Suprapubic skin (tissue), 4 donors: ENCODE results near the gene SEC24D. TPM values are rescaled to one million over a fixed set of nuclear protein-coding genes. Genes with fewer than 3 reads are reported as not detected.

Experiments used
- DNase-seq, 2 donors: peaks; one replicate each; pipeline ENCODE4 v3.0.0-alpha.2; 2019; ENCODE audit warnings: low spot score in 2 of 2
- H3K27ac ChIP-seq: fragments of 200-600 bp; sonication (generic); one replicate; pipeline ENCODE4 v1.5.1; 2019
- H3K27me3 ChIP-seq: fragments of 200-600 bp; sonication (generic); one replicate; pipeline ENCODE4 v1.5.1; 2019
- H3K36me3 ChIP-seq: fragments of 200-600 bp; sonication (generic); one replicate; pipeline ENCODE4 v1.5.1; 2019
- H3K4me1 ChIP-seq: fragments of 200-600 bp; sonication (generic); one replicate; pipeline ENCODE4 v1.5.1; 2019
- H3K4me3 ChIP-seq: fragments of 200-600 bp; sonication (generic); one replicate; pipeline ENCODE4 v1.5.1; 2019; ENCODE audit warnings: mild to moderate bottlenecking
- H3K9me3 ChIP-seq: fragments of 200-600 bp; sonication (generic); one replicate; pipeline ENCODE4 v1.5.1; 2019
- CTCF ChIP-seq, 2 donors: fragments of 200-600 bp in 1 of 2; fragments of 450-650 bp in 1 of 2; sonication (generic) in 1 of 2; IDR thresholded peaks; one replicate each; pipeline ENCODE4 v1.5.1; 2016 to 2019; ENCODE audit warnings: antibody characterized with exemption in 2 of 2, mild to moderate bottlenecking in 1 of 2, moderate library complexity in 1 of 2
- EP300 ChIP-seq: sonication (generic); formaldehyde crosslinking; IDR thresholded peaks from one replicate; pipeline ENCODE4 v1.6.1; 2017; ENCODE audit warnings: antibody characterized with exemption
- POLR2A ChIP-seq, 2 donors: fragments of 450-650 bp; IDR thresholded peaks; one replicate each; pipeline ENCODE4 v1.6.1; 2017; ENCODE audit warnings: antibody characterized with exemption in 2 of 2, mild to moderate bottlenecking in 2 of 2, moderate library complexity in 2 of 2
- POLR2AphosphoS5 ChIP-seq, 3 donors: sonication (generic); formaldehyde crosslinking; IDR thresholded peaks; one replicate each; pipeline ENCODE4 v1.6.1; 2017; ENCODE audit warnings: antibody characterized with exemption in 3 of 3
- WGBS: methylation state at CpG from one replicate; pipeline ENCODE4 v1.1.5; 2018; 5-methylcytosine and 5-hydroxymethylcytosine counted together
- total RNA-seq, 4 donors: library from RNA; depleted of rRNA; stranded (reverse); fragments of >200 nt; gene quantifications; one replicate each; pipeline ENCODE4 v1.1.0, GENCODE V29; 2016

Gene SEC24D
- total RNA-seq, 4 donors from 2014 or later = 16.7 to 18.1 (median 18.0) TPM

- WGBS = 48% methylated on average over 1 of the region's 1 CpG
- Histone ChIP-seq H3K9me3 (no peaks in the 10 kb centered on the region), H3K27me3 (no peaks in the 10 kb centered on the region), H3K36me3 (no peaks in the 10 kb centered on the region), H3K27ac (no peak overlapping the region), H3K4me1 (peaks cover 19% of the 10 kb centered on the region), H3K4me3 (no peak overlapping the region)
- no peak for DNase-seq
- TF ChIP-seq EP300 = no peak
- TF ChIP-seq POLR2A (IDR thresholded peaks at IDR 0.05) = no peak
- no peak for TF ChIP-seq CTCF (IDR thresholded peaks at IDR 0.05)
- TF ChIP-seq POLR2AphosphoS5 (IDR thresholded peaks at IDR 0.05) = no peak
Measured at GRCh38 chr4:118776157-118776954, 59.6 kb downstream of the SEC24D start.

GRCh38 chr4:118775405-118775804 is 60.5 kb downstream of the SEC24D start:
- Histone ChIP-seq H3K36me3 (no peaks in the 10 kb centered on the region), H3K4me1 (peaks cover 27% of the 10 kb centered on the region), H3K27me3 (no peaks in the 10 kb centered on the region), H3K9me3 (no peaks in the 10 kb centered on the region), H3K4me3 (no peak overlapping the region), H3K27ac (no peak overlapping the region)
- no peak for TF ChIP-seq EP300
- no peak for TF ChIP-seq CTCF (IDR thresholded peaks at IDR 0.05)
- TF ChIP-seq POLR2A (IDR thresholded peaks at IDR 0.05) = no peak
- TF ChIP-seq POLR2AphosphoS5 (IDR thresholded peaks at IDR 0.05) = no peak
- 95% methylated on average over 2 of the region's 2 CpGs for whole genome bisulfite sequencing
- DNase-seq = no peak

GRCh38 chr4:118774989-118775388 is 60.9 kb downstream of the SEC24D start:
- Histone ChIP-seq H3K4me1 (peaks cover 27% of the 10 kb centered on the region), H3K27me3 (no peaks in the 10 kb centered on the region), H3K4me3 (no peak overlapping the region), H3K36me3 (no peaks in the 10 kb centered on the region), H3K27ac (no peak overlapping the region), H3K9me3 (no peaks in the 10 kb centered on the region)
- WGBS = 90% methylated on average over 3 of the region's 3 CpGs
- no peak for DNase-seq
- TF ChIP-seq CTCF (IDR thresholded peaks at IDR 0.05) (no peak), EP300 (no peak), POLR2A (IDR thresholded peaks at IDR 0.05) (no peak), POLR2AphosphoS5 (IDR thresholded peaks at IDR 0.05) (no peak)

GRCh38 chr4:118774321-118774720 is 61.6 kb downstream of the SEC24D start:
- H3K27me3 ChIP-seq = no peaks in the 10 kb centered on the region
- 79% methylated on average over 1 of the region's 1 CpG for WGBS
- DNase-seq = no peak
- TF ChIP-seq CTCF (IDR thresholded peaks at IDR 0.05) (no peak), POLR2A (IDR thresholded peaks at IDR 0.05) (no peak), EP300 (no peak), POLR2AphosphoS5 (IDR thresholded peaks at IDR 0.05) (no peak)
- peaks cover 29% of the 10 kb centered on the region for H3K4me1 ChIP-seq
- no peaks in the 10 kb centered on the region for H3K9me3 ChIP-seq
- H3K36me3 ChIP-seq = no peaks in the 10 kb centered on the region
- H3K27ac ChIP-seq = no peak overlapping the region
- no peak overlapping the region for H3K4me3 ChIP-seq

- Histone ChIP-seq H3K9me3 (no peaks in the 10 kb centered on the region), H3K4me3 (no peak overlapping the region), H3K27me3 (no peaks in the 10 kb centered on the region), H3K4me1 (peaks cover 31% of the 10 kb centered on the region), H3K36me3 (no peaks in the 10 kb centered on the region), H3K27ac (no peak overlapping the region)
- TF ChIP-seq POLR2A (IDR thresholded peaks at IDR 0.05) = no peak
- WGBS = 71% methylated on average over 2 of the region's 2 CpGs
- DNase-seq = no peak
Measured at GRCh38 chr4:118773429-118773792, 62.5 kb downstream of the SEC24D start.
